Neural progenitor cell (in vitro differentiated cells): ENCODE measurements around the gene HMGB1. TPM values are rescaled to one million over a fixed set of nuclear protein-coding genes. Genes with fewer than 3 reads are reported as not detected.
"Not testable (repeated sequence)": the region's sequence is repeated elsewhere in the genome, so short reads cannot be mapped to it uniquely, and the experiment has no call there.

Experiments
- DNase-seq: peaks from one replicate; pipeline ENCODE4 v3.0.0-alpha.2; 2016; ENCODE audit warnings: low spot score
- H2AFZ ChIP-seq: fragments of 200-600 bp; sonication (generic); replicated peaks from 2 replicates; pipeline ENCODE4 v1.6.1; 2016; ENCODE audit warnings: antibody characterized with exemption
- H3F3A ChIP-seq: fragments of 200-600 bp; sonication (generic); 2 replicates; pipeline ENCODE4 v1.6.1; 2016; ENCODE audit warnings: antibody characterized with exemption, low read depth
- H3K27ac ChIP-seq: fragments of 200-600 bp; sonication (generic); 2 replicates; pipeline ENCODE4 v1.5.1; 2016; ENCODE audit warnings: mild to moderate bottlenecking
- H3K27me3 ChIP-seq: fragments of 200-600 bp; sonication (generic); 2 replicates; pipeline ENCODE4 v1.6.1; 2016; ENCODE audit warnings: mild to moderate bottlenecking, moderate library complexity
- H3K36me3 ChIP-seq: fragments of 200-600 bp; sonication (generic); 2 replicates; pipeline ENCODE4 v1.5.1; 2016
- H3K4me1 ChIP-seq: fragments of 200-600 bp; sonication (generic); 2 replicates; pipeline ENCODE4 v1.6.1; 2016; ENCODE audit warnings: mixed run types
- H3K4me2 ChIP-seq: fragments of 200-600 bp; sonication (generic); 2 replicates; pipeline ENCODE4 v1.6.1; 2016
- H3K4me3 ChIP-seq: fragments of 200-600 bp; sonication (generic); 2 replicates; pipeline ENCODE4 v1.5.1; 2016
- H3K79me2 ChIP-seq: fragments of 200-600 bp; sonication (generic); 2 replicates; pipeline ENCODE4 v1.6.1; 2016; ENCODE audit warnings: low read depth
- H3K9ac ChIP-seq: fragments of 200-600 bp; sonication (generic); 2 replicates; pipeline ENCODE4 v1.6.1; 2016
- H3K9me3 ChIP-seq: fragments of 200-600 bp; sonication (generic); 2 replicates; pipeline ENCODE4 v1.5.1; 2016; ENCODE audit warnings: low read depth
- H4K20me1 ChIP-seq: fragments of 200-600 bp; sonication (generic); 2 replicates; pipeline ENCODE4 v1.6.1; 2016; ENCODE audit warnings: low read depth
- H3K27ac Mint-ChIP-seq: 3 replicates; pipeline ENCODE4 v1.8.0; 2021; ENCODE audit warnings: mixed read lengths
- H3K27me3 Mint-ChIP-seq: 2 replicates; pipeline ENCODE4 v1.8.0; 2022; ENCODE audit warnings: low read depth, mild to moderate bottlenecking, inconsistent platforms, moderate library complexity, mixed read lengths; ENCODE audit not compliant: insufficient read depth
- H3K36me3 Mint-ChIP-seq: 3 replicates; pipeline ENCODE4 v1.8.0; 2021; ENCODE audit warnings: mixed read lengths
- H3K4me1 Mint-ChIP-seq: 3 replicates; pipeline ENCODE4 v1.8.0; 2021; ENCODE audit warnings: mixed read lengths
- H3K4me3 Mint-ChIP-seq: 3 replicates; pipeline ENCODE4 v1.8.0; 2021; ENCODE audit warnings: mild to moderate bottlenecking, moderate library complexity, mixed read lengths
- H3K9me3 Mint-ChIP-seq: 3 replicates; pipeline ENCODE4 v1.8.0; 2020; ENCODE audit warnings: mixed read lengths
- EZH2 ChIP-seq: fragments of 200-600 bp; sonication (generic); IDR thresholded peaks from 2 replicates; pipeline ENCODE4 v1.6.1; 2017; ENCODE audit warnings: antibody characterized with exemption, mild to moderate bottlenecking, moderate library complexity
- EZH2phosphoT487 ChIP-seq: fragments of 200-600 bp; sonication (generic); IDR thresholded peaks from 2 replicates; pipeline ENCODE4 v1.6.1; 2017; ENCODE audit warnings: antibody characterized with exemption
- total RNA-seq: library from RNA; depleted of rRNA; stranded (reverse); fragments of >200 nt; gene quantifications from 2 replicates; pipeline ENCODE4 v1.2.3, GENCODE V29; 2015; ENCODE audit warnings: low replicate concordance
- TF ChIP-seq, protein P1 (sequence below): fragments of 200-600 bp; sonication (generic); IDR thresholded peaks from 2 replicates; pipeline ENCODE4 v1.5.1; 2017; ENCODE audit warnings: antibody characterized with exemption, mild to moderate bottlenecking

HMGB1 gene
- total RNA-seq, 1 donor from 2014 or later: 1,493 TPM

DNA sequence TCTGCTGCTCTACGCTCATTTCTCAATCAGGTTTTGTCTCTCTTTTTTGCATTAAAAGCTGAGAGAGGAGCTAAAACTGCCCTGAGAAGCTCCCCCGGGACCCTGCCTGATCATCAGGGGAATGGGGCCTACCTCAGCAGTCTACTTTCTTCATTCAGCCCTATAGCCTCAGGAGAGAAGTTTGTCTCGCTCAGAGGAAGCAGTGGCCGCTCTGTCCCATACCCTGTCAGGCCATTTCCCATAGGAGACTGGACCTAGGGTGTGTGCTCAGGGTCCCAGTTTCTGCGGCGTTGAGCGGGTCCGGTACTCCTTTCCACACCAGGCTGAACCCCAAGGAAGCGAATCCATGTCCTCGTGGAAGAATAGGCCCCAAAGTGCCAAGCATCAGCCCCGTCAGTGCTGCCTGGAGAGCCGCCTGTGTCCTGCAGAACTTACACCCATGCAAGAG lies 21.8 kb downstream of the HMGB1 start:
- H3K27ac ChIP-seq: no peak overlapping the region
- peaks cover 2% of the 10 kb centered on the region for H3K9me3 Mint-ChIP-seq
- peaks cover 12% of the 10 kb centered on the region for H3K4me1 ChIP-seq
- no peaks in the 10 kb centered on the region for H3K9me3 ChIP-seq
- no peaks in the 10 kb centered on the region for H3K79me2 ChIP-seq
- H3K4me3 Mint-ChIP-seq: no peak overlapping the region
- TF ChIP-seq, protein P1, sequence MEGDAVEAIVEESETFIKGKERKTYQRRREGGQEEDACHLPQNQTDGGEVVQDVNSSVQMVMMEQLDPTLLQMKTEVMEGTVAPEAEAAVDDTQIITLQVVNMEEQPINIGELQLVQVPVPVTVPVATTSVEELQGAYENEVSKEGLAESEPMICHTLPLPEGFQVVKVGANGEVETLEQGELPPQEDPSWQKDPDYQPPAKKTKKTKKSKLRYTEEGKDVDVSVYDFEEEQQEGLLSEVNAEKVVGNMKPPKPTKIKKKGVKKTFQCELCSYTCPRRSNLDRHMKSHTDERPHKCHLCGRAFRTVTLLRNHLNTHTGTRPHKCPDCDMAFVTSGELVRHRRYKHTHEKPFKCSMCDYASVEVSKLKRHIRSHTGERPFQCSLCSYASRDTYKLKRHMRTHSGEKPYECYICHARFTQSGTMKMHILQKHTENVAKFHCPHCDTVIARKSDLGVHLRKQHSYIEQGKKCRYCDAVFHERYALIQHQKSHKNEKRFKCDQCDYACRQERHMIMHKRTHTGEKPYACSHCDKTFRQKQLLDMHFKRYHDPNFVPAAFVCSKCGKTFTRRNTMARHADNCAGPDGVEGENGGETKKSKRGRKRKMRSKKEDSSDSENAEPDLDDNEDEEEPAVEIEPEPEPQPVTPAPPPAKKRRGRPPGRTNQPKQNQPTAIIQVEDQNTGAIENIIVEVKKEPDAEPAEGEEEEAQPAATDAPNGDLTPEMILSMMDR: no peak
- TF ChIP-seq EZH2: no peak
- TF ChIP-seq EZH2phosphoT487: no peak
- no peak overlapping the region for H3K27ac Mint-ChIP-seq
- H3K27me3 Mint-ChIP-seq: peaks cover 5% of the 10 kb centered on the region
- H3K27me3 ChIP-seq: no peaks in the 10 kb centered on the region
- H3K9ac ChIP-seq: no peak overlapping the region
- H3K4me2 ChIP-seq: no peak overlapping the region
- no peak for DNase-seq
- peaks cover 28% of the 10 kb centered on the region for H3F3A ChIP-seq
- no peak overlapping the region for H2AFZ ChIP-seq
- H3K4me3 ChIP-seq: no peak overlapping the region
- no peaks in the 10 kb centered on the region for H4K20me1 ChIP-seq
- peaks cover 15% of the 10 kb centered on the region for H3K4me1 Mint-ChIP-seq
- H3K36me3 Mint-ChIP-seq: no peaks in the 10 kb centered on the region
- no peaks in the 10 kb centered on the region for H3K36me3 ChIP-seq

DNA sequence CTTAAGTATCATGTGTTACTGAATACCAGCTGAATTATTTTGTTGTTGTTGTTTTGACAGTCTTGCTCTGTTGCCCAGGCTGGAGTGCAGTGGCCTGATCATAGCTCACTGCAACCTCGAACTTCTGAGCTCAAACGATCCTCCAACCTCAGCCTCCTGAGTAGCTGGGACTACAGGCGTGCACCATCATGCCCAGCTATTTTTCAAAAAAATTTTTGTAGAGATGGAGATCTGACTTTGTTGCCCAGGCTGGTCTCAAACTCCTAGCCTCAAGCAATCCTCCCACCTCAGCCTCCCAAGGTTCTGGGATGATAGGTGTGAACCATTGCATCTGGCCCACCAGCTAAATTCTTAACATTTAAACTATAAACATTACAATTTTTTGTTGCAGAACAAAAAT lies 22.2 kb downstream of the HMGB1 start:
- H3K27ac Mint-ChIP-seq, H3K36me3 ChIP-seq, H3K4me2 ChIP-seq, H3K27me3 ChIP-seq, H2AFZ ChIP-seq, H3K36me3 Mint-ChIP-seq, H3K4me3 ChIP-seq, DNase-seq, H3K79me2 ChIP-seq, H3K9ac ChIP-seq, H3K4me3 Mint-ChIP-seq, H3K9me3 ChIP-seq, H3K27me3 Mint-ChIP-seq, H3K9me3 Mint-ChIP-seq, H3K27ac ChIP-seq, H4K20me1 ChIP-seq: not testable (repeated sequence)
- Histone ChIP-seq H3K4me1 (peaks cover 12% of the 10 kb centered on the region), H3F3A (peaks cover 28% of the 10 kb centered on the region)
- H3K4me1 Mint-ChIP-seq: peaks cover 15% of the 10 kb centered on the region

DNA sequence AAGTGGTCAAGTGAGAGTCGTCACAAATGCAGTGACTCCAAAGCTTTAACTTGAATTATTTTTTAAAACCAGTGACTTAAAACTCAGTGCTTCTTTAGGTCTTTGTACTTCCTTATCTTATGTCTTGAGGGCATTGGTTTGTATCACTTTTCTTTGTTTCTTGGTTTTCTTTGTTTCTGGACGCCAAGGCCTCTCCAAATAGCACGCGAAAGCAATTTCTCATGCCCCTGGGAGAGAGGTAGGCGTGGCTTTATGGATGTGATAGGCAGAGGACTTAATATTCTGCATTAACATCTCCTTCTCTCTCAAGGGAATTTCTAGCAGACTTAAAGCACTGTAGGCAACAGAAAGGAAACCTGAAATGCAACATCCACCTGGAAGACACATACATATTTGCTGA lies 22.8 kb downstream of the HMGB1 start:
- Histone ChIP-seq H3K9me3 (no peaks in the 10 kb centered on the region), H3K27me3 (no peaks in the 10 kb centered on the region), H3K36me3 (no peaks in the 10 kb centered on the region), H3K27ac (no peak overlapping the region), H4K20me1 (no peaks in the 10 kb centered on the region), H2AFZ (peak overlapping the region; percentile 46), H3K79me2 (no peaks in the 10 kb centered on the region), H3K4me1 (peaks cover 12% of the 10 kb centered on the region), H3F3A (peaks cover 28% of the 10 kb centered on the region), H3K4me2 (no peak overlapping the region), H3K4me3 (no peak overlapping the region), H3K9ac (no peak overlapping the region)
- peaks cover 2% of the 10 kb centered on the region for H3K9me3 Mint-ChIP-seq
- H3K4me3 Mint-ChIP-seq: no peak overlapping the region
- peaks cover 15% of the 10 kb centered on the region for H3K4me1 Mint-ChIP-seq
- no peaks in the 10 kb centered on the region for H3K36me3 Mint-ChIP-seq
- peaks cover 5% of the 10 kb centered on the region for H3K27me3 Mint-ChIP-seq
- peak overlapping the region; percentile 86 for H3K27ac Mint-ChIP-seq
- TF ChIP-seq EZH2phosphoT487: no peak
- TF ChIP-seq, protein P1: no peak
- no peak for TF ChIP-seq EZH2
- DNase-seq: no peak

DNA sequence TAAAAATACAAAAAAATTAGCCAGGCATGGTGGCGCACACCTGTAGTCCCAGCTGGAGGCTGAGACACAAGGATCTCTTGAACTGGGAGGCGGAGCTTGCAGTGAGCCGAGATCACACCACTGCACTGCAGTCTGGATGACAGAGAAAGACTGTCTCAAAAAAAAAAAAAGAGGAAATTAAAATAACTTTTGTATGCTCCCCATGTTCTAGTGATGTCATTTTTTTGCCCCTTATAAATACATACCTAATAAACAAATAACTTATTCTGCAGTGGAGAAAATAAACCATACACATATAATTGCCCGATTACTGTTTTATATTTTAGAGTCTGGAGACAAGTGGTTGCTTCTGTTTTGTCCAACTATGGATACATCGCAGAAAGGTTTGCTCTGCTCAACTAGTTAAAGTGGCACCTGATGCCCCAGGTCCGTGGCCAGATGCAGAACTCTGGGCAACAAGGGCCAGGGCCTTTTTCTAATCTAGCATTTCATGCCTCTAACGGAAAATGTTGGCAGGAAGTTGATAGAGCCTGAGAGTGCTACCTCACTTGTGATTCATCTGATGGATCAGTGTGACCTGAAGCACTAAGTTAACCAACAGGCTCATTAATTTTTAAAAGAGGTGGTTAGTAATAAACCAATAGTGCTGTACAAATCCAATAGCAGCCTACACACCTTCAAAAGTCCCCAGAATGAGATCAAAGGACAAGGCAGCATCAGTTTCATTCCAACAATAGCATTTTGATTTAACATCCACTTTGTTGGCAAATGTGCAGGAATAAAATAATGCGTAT lies 24.6 kb downstream of the HMGB1 start:
- Histone ChIP-seq H3K4me1 (peaks cover 9% of the 10 kb centered on the region), H3K4me2 (no peak overlapping the region), H3K27me3 (no peaks in the 10 kb centered on the region), H3K4me3 (no peak overlapping the region), H2AFZ (no peak overlapping the region), H3K9me3 (no peaks in the 10 kb centered on the region), H3K79me2 (no peaks in the 10 kb centered on the region), H3K36me3 (no peaks in the 10 kb centered on the region), H3K27ac (no peak overlapping the region), H3K9ac (no peak overlapping the region), H3F3A (peaks cover 18% of the 10 kb centered on the region), H4K20me1 (no peaks in the 10 kb centered on the region)
- H3K36me3 Mint-ChIP-seq: no peaks in the 10 kb centered on the region
- peaks cover 2% of the 10 kb centered on the region for H3K9me3 Mint-ChIP-seq
- H3K4me1 Mint-ChIP-seq: peaks cover 11% of the 10 kb centered on the region
- H3K27me3 Mint-ChIP-seq: peaks cover 8% of the 10 kb centered on the region
- H3K27ac Mint-ChIP-seq: peak overlapping the region; percentile 33
- DNase-seq: no peak
- TF ChIP-seq EZH2: no peak
- TF ChIP-seq, protein P1: no peak
- no peak for TF ChIP-seq EZH2phosphoT487
- H3K4me3 Mint-ChIP-seq: no peak overlapping the region
